ENCODE measurements around the gene UBC. TPM values are rescaled to one million over a fixed set of nuclear protein-coding genes. Genes with fewer than 3 reads are reported as not detected.
"Not testable (repeated sequence)": the region's sequence is repeated elsewhere in the genome, so short reads cannot be mapped to it uniquely, and the experiment has no call there.

The UBC gene
- total RNA-seq, 1 donor = 1,904 TPM

GRCh38 chr12:124916374-124917134 lies 2.1 kb upstream of the UBC start:
- H2AFZ ChIP-seq (ENCODE audit: low read length) = no peak overlapping the region
- peaks cover 12% of the 10 kb centered on the region for H3K36me3 ChIP-seq (ENCODE audit: insufficient read depth, low read length)
- H3K79me2 ChIP-seq (ENCODE audit: insufficient read depth, low read length) = peaks cover 33% of the 10 kb centered on the region
- H3K9me3 ChIP-seq (ENCODE audit: low read depth, low read length) = no peaks in the 10 kb centered on the region
- H3K27ac ChIP-seq (ENCODE audit: low read depth, low read length) = peak overlapping the region; percentile 100
- TF ChIP-seq CTCF (IDR thresholded peaks at IDR 0.05; ENCODE audit: extremely low read depth, low read depth, low read length) = no peak
- H4K20me1 ChIP-seq (ENCODE audit: insufficient read depth, low read length) = peaks cover 21% of the 10 kb centered on the region
- peaks cover 51% of the 10 kb centered on the region for H3K4me1 ChIP-seq (ENCODE audit: insufficient read depth, low read length)
- H3K27me3 ChIP-seq (ENCODE audit: insufficient read depth, low read length) = peaks cover 12% of the 10 kb centered on the region
- peak overlapping the region; percentile 91 for H3K4me2 ChIP-seq (ENCODE audit: insufficient read depth, low read length)
- peak; percentile 81 for DNase-seq (ENCODE audit: insufficient read length, low spot score, missing footprints)
- peak overlapping the region; percentile 99 for H3K4me3 ChIP-seq (ENCODE audit: insufficient read depth, low read length)

- peak overlapping the region; percentile 99 for H3K4me3 ChIP-seq (ENCODE audit: insufficient read depth, low read length)
- peak overlapping the region; percentile 91 for H3K4me2 ChIP-seq (ENCODE audit: insufficient read depth, low read length)
- peaks cover 22% of the 10 kb centered on the region for H3K36me3 ChIP-seq (ENCODE audit: insufficient read depth, low read length)
- no peak for TF ChIP-seq CTCF (IDR thresholded peaks at IDR 0.05; ENCODE audit: extremely low read depth, low read depth, low read length)
- peaks cover 31% of the 10 kb centered on the region for H4K20me1 ChIP-seq (ENCODE audit: insufficient read depth, low read length)
- peaks cover 43% of the 10 kb centered on the region for H3K79me2 ChIP-seq (ENCODE audit: insufficient read depth, low read length)
- H3K4me1 ChIP-seq (ENCODE audit: insufficient read depth, low read length) = peaks cover 61% of the 10 kb centered on the region
- H3K9me3 ChIP-seq (ENCODE audit: low read depth, low read length) = no peaks in the 10 kb centered on the region
- peaks cover 12% of the 10 kb centered on the region for H3K27me3 ChIP-seq (ENCODE audit: insufficient read depth, low read length)
- no peak for DNase-seq (ENCODE audit: insufficient read length, low spot score, missing footprints)
- H3K27ac ChIP-seq (ENCODE audit: low read depth, low read length) = peak overlapping the region; percentile 100
- H2AFZ ChIP-seq (ENCODE audit: low read length) = peak overlapping the region; percentile 32
Observed at GRCh38 chr12:124915239-124916236, 1.1 kb upstream of the UBC start.

- Histone ChIP-seq H3K27me3 (ENCODE audit: insufficient read depth, low read length) (peaks cover 12% of the 10 kb centered on the region), H3K36me3 (ENCODE audit: insufficient read depth, low read length) (peaks cover 22% of the 10 kb centered on the region), H3K27ac (ENCODE audit: low read depth, low read length) (peak overlapping the region; percentile 100), H3K9me3 (ENCODE audit: low read depth, low read length) (no peaks in the 10 kb centered on the region), H3K79me2 (ENCODE audit: insufficient read depth, low read length) (peaks cover 51% of the 10 kb centered on the region), H2AFZ (ENCODE audit: low read length) (no peak overlapping the region), H3K4me3 (ENCODE audit: insufficient read depth, low read length) (peak overlapping the region; percentile 99), H3K4me1 (ENCODE audit: insufficient read depth, low read length) (peaks cover 59% of the 10 kb centered on the region), H4K20me1 (ENCODE audit: insufficient read depth, low read length) (peaks cover 43% of the 10 kb centered on the region), H3K4me2 (ENCODE audit: insufficient read depth, low read length) (peak overlapping the region; percentile 91)
- peak; percentile 26 for TF ChIP-seq CTCF (IDR thresholded peaks at IDR 0.05; ENCODE audit: extremely low read depth, low read depth, low read length)
- DNase-seq (ENCODE audit: insufficient read length, low spot score, missing footprints) = no peak
Observed at GRCh38 chr12:124913474-124914391, 717 bp downstream of the UBC start.

GRCh38 chr12:124912529-124913287 lies 1.7 kb downstream of the UBC start:
- peak overlapping the region; percentile 91 for H3K4me2 ChIP-seq (ENCODE audit: insufficient read depth, low read length)
- peak overlapping the region; percentile 99 for H3K4me3 ChIP-seq (ENCODE audit: insufficient read depth, low read length)
- H3K27ac ChIP-seq (ENCODE audit: low read depth, low read length); H2AFZ ChIP-seq (ENCODE audit: low read length); DNase-seq (ENCODE audit: insufficient read length, low spot score, missing footprints); H3K9me3 ChIP-seq (ENCODE audit: low read depth, low read length): not testable (repeated sequence)
- peaks cover 51% of the 10 kb centered on the region for H3K79me2 ChIP-seq (ENCODE audit: insufficient read depth, low read length)
- H3K4me1 ChIP-seq (ENCODE audit: insufficient read depth, low read length) = peaks cover 48% of the 10 kb centered on the region
- H3K36me3 ChIP-seq (ENCODE audit: insufficient read depth, low read length) = peaks cover 22% of the 10 kb centered on the region
- H3K27me3 ChIP-seq (ENCODE audit: insufficient read depth, low read length) = peaks cover 12% of the 10 kb centered on the region
- peaks cover 48% of the 10 kb centered on the region for H4K20me1 ChIP-seq (ENCODE audit: insufficient read depth, low read length)

GRCh38 chr12:124911521-124911920 lies 2.9 kb downstream of the UBC start:
- peaks cover 51% of the 10 kb centered on the region for H3K79me2 ChIP-seq (ENCODE audit: insufficient read depth, low read length)

More at GRCh38 chr12:124911521-124911920, 2.9 kb downstream of the UBC start:
- H3K4me3 ChIP-seq (ENCODE audit: insufficient read depth, low read length) = peak overlapping the region; percentile 56
- H3K9me3 ChIP-seq (ENCODE audit: low read depth, low read length); DNase-seq (ENCODE audit: insufficient read length, low spot score, missing footprints); H2AFZ ChIP-seq (ENCODE audit: low read length): not testable (repeated sequence)
- peak overlapping the region; percentile 13 for H3K27ac ChIP-seq (ENCODE audit: low read depth, low read length)
- peak overlapping the region; percentile 76 for H3K4me2 ChIP-seq (ENCODE audit: insufficient read depth, low read length)
- H3K4me1 ChIP-seq (ENCODE audit: insufficient read depth, low read length) = peaks cover 41% of the 10 kb centered on the region
- peaks cover 12% of the 10 kb centered on the region for H3K27me3 ChIP-seq (ENCODE audit: insufficient read depth, low read length)
- H3K36me3 ChIP-seq (ENCODE audit: insufficient read depth, low read length) = peaks cover 22% of the 10 kb centered on the region
- peaks cover 48% of the 10 kb centered on the region for H4K20me1 ChIP-seq (ENCODE audit: insufficient read depth, low read length)
